Right hindlimb (tissue), 1 donor: ENCODE measurements around the gene PVALEF.

Experiments
- DNase-seq: peaks from one replicate; pipeline ENCODE4 v3.0.0-alpha.2; 2018

Gene PVALEF

DNA sequence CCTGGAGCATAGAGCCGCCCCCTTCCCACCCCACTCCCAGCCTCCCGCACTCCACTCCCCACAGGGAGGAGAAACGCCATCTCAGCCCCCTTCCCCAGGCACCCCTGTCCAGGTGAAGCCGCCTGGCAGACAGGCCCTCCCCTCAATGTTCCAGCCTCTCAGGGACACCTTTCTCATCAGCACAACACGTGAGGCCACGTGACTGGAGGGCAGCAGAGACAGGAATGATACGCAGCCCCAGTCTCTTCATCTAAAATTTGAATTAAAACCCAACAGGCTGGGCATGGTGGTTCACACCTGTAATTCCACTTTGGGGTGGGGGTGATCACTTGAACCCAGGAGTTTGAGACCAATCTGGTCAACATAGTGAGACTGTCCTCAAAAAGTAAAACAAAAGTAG, 20.9 kb downstream of the PVALEF start:
- DNase-seq = no peak

- DNase-seq = no peak
Measured at GRCh38 chr17:81187120-81187519, 21.8 kb downstream of the PVALEF start.

DNA sequence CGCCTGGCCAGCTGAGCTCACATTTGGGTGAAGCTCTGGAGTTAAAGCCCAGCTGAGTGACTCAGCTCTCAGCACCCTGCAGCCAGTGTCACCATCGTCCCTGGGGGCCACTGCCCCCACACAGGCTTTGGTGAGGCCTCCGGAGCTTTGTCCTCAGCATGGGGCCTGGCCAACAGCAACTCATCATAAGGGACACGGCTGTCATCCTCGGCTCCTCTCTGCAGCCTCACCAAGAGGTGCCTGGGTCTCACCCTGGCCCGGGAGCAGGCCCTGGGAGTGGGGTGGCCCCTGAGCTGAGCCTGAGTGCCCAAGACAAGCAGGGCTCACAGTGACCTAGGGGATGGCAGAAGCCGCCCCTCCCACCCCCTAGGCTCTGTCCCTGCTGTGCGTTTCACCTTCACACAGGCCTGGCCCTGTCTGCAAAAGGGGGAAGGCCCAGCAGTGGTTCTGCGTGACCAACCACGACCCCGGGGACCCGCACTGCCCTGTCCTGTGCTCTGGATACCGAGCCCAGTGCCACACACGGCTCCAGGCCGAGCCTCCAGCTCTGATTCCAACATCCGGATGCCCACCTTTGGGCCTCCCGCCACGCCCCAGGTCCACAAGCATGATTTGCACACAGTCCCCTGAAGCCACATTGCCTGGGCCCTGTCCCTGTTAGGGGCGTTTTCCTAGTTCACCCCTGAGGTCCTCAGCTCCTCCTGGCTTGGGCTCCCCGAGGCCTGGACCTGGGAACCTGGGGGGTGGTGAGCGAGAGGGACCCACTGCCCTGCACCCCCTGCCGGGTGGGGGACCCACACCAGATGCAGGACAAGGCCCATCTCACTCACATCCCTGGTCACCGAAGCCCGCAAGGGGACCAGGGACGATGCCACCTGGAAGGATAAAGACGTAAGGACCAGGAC, 22.5 kb downstream of the PVALEF start:
- no peak for DNase-seq

DNA sequence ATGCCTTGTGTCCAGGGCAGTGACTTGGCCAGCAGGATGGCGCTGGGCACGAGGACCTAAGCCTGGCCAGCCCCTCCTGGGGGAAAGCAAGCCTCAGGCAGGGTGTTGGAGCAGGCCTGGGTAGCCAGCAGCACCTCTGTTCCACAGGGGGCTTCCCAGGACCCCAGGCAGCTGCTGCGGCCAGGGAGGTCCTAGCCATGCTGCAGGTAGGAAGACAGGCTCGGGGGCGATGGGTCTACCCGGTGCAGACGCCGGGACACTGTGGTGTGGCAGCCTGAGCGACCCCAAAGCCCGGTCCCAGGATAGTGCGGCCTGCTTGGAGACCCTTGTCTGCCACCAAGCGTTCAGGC, 23.2 kb downstream of the PVALEF start:
- DNase-seq = no peak

- DNase-seq = no peak
Measured at GRCh38 chr17:81189016-81189415, 23.7 kb downstream of the PVALEF start.

DNA sequence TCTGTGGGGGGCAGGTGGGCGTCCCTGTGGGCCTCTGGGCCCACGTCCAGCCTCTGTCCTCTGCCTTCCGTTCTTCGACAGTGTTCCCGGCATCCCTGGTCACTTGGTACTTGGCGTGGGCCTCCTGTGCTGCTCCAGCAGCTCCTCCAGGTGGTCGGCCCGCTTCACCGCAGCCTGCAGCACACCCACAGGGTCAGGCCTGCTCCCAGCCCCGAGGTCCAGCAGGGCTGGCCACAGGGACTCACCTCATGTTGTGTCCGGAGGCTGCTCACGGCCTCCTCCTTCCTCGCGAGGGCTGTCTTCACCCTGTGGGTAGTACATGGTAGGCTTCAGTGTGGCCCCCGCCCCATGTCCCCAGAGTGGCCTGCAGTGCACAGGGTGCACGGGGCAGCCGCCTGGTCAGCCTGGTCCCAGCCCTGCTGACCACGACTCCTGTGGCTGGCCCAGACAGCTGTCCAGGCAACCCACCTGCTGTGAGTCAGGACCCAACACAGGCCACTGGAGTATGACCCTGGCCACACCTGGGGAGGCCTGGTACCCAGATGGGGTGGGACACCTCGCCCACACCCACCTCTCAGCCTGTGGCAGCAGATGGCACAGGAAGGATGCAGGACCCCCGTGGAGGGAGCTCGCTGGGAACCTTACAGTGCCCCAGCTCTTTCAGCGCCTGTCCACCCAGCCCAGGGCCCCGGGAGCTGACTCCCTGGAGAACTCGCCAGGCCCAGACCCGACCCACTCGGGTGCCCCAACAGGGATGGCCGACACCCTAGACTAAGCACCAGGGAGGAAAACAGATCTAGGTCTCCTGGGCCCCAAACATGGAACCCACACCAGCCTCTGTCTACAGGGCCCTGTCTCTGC, 24.6 kb downstream of the PVALEF start:
- DNase-seq = no peak

DNA sequence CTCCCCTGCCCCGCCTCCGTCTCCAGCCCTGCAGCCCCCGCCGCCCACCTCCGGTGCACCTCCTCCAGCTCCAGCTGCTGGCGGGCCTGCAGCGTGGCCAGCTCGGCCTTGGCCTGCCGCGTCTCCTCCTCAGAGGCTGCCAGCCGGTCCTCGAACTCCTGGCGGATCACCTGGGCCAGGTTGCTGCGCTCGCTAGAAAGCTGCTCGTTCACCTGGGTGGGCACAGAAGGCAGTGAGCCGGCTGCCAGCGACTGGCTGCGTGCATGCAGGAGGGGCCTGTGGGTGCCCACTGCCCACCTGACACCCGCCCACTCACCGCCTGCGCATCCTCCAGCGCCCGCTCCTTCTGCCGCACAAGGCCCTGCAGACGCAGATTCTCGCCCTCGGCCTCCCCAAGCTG, 25.3 kb downstream of the PVALEF start:
- DNase-seq = no peak

GRCh38 chr17:81191116-81191515, 25.8 kb downstream of the PVALEF start:
- no peak for DNase-seq

- DNase-seq = no peak
Measured at GRCh38 chr17:81191646-81192045, 26.3 kb downstream of the PVALEF start.

DNA sequence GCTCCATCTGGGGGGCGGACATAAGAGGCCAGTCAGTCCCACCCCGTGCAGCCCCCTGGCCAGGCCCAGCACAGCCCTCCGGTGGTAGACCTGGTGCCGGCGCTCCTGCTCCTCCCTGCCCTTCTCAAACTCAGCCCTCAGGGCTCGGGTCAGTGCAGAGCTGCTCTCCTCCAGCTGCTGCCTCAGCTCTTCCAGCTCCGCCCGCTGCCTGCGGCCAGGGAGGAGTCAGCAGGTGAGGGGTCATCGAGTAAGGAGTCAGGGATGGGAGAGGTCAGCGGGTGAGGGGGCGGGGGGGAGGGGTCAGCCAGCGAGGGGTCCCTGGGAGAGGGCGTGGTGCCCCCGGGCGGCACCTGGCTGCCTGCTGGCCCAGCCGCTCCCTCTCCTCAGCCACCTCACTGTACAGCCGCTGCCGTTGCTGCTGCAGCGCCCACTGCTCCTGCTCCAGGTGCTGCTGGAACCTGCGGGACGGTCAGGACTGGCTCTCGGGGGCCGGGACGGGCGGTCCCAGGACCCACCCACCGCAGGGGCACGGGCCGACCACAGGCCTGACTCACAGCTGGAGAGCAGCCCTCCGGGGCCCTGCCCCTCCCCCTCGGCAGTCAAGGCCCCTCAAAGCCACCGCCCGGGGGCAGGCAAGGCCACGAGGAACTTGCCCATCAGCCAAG, 27.2 kb downstream of the PVALEF start:
- no peak for DNase-seq

- DNase-seq = no peak
Measured at GRCh38 chr17:81193051-81193410, 27.7 kb downstream of the PVALEF start.

- DNase-seq = no peak
Measured at GRCh38 chr17:81193470-81194224, 28.3 kb downstream of the PVALEF start.

- no peak for DNase-seq
Measured at GRCh38 chr17:81194225-81194760, 29.0 kb downstream of the PVALEF start.

DNA sequence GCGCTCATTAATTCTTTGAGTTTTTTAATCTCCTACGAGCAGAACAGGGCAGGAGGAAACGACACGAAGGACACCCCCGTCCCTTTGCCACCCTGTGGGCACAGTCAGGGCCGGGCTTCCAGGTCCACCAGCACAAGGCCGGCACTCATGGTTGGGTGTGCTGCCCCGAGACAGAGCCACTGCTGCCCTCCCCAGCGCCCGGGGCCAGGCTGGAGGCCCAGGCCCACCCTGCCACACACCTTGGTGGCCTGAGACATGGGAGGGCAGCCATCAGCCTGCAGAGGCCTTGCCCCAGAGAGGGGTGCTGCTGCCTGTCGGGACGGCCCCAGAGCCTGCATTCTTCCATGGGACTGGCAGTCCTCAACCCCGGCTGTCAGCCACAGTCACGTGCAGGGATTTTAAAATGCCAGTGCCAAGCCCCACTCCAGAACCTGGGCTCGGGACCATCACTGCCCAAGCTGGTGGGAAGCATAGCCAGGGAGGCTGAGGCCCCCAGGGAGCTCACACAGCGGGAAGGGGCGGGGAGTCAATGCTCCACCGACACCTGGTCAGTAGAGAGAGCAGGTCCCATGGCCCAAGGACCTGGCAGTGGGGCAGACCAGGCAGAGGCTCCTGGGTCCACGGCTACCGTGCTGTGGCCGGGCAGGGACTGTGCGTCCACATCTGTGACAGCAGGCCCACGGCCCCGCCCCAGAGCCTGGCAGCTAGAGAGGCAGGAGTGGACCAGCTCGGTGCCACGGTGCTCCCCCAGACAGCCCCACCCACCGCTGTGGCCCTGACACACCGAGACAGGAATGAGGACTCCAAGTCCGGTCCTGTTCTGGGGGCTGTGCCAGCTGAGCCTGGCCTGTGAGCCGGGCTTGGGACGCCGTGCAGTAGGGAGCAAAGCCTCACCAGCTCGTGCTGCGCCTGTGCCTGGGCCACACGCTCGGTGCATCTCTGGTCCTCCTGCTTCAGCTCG, 29.9 kb downstream of the PVALEF start:
- no peak for DNase-seq

- no peak for DNase-seq
Measured at GRCh38 chr17:81195941-81196495, 30.7 kb downstream of the PVALEF start.

DNA sequence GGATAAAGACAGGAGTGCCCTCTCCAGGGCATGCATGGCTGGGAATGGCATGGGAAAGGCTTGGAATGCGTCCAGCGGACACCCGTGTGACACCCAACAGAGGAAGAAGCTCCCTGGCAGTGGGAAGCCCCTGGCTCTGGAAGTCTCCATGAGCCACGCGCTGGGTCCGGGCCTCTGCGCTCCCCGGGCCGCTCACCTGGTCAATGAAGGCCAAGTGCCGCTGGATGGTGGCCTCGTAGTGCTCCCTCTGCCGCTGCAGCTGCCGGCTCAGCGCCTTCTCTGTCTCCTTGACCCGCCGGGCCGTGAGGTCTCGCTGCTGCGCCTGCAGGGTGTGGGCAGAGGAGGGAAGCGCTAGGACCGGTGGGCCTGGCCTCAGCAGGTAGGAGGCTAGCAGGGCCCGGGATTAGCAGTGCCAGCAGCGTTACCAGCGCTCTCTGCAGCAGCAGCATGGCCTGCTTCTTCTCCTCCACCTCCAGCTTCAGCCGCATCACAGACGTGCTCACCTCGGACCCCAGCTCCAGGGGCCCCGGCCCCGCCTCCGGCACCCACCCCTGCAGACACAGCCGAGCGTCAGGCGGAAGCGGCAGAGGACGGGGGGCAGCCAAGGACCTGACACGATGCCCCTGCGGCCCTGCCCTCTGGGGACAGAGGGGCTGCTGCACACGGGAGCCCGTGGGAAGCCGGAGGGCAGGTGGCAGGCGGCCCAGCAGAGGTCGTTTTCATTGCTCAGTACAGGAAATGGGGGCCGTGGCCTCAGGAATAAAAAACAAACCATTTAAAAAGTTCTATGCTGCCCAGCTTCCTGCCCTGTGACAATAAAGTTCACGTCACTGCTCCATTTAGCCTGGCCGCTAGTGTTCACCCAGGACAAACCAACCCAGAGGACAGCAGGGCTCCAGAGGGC, 31.4 kb downstream of the PVALEF start:
- DNase-seq = no peak

DNA sequence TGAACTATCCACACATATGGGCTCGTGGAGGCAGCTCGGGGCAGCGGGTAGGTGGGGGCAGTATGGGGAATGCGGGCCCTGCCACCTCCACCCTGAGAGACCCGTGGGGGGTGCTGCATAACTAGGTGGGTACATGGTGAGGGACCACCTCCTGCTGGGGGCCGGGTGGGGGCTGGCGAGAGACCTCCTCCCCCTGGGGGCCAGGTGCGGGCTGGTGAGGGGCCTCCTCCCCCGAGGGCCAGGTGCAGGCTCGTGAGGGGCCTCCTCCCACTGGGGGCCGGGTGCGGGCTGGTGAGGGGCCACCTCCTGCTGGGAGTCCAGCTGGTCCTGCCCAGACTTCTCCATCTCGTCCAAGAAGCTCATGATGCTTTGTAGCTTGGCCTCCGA, 32.1 kb downstream of the PVALEF start:
- DNase-seq = no peak

DNA sequence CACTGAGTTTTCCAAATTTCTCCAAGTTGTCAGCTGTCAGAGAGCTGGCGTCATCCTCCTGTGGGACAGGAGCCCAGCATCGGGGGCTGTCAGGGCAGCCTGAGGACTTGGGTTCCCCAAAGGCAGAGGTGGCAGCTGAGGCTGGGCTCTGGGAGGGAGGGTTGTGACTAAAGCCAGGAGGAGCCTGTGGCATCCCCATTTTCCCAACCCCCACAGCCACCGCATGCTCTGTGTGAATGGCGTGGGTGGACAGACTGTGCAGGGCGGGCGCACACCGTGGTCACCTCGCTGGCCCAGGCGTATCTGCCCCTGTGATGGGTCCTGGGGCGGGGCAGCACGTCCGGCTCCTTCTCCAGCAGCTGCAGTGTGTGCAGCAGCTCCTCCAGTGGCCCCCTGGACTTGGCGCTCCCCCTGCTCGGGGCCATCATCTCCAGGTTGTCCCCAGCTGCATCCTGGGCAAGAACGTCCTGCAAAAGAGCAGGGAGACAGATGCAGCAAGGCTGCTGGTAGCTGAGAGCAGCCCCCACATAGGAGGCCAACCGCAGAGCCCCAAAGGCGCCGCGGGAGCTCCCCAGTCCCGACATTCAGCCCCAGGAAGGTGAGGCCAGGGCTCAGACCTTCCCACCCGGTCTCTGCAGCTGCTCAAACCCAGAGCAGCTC, 32.7 kb downstream of the PVALEF start:
- no peak for DNase-seq

GRCh38 chr17:81198826-81199481, 33.6 kb downstream of the PVALEF start:
- no peak for DNase-seq
